HepG2 (cell line): ENCODE data around the gene COX4I2. TPM values are rescaled to one million over a fixed set of nuclear protein-coding genes. Genes with fewer than 3 reads are reported as not detected.

Experiments used
- EEA1 ChIP-seq: sonication (generic); formaldehyde crosslinking; IDR thresholded peaks from 2 replicates; pipeline ENCODE4 v1.5.1; 2020; ENCODE audit warnings: mild to moderate bottlenecking, missing genetic modification reagents, borderline replicate concordance
- FOXC1 ChIP-seq: sonication (generic); formaldehyde crosslinking; IDR thresholded peaks from 2 replicates; pipeline ENCODE4 v1.8.0; 2022; ENCODE audit warnings: mild to moderate bottlenecking, missing genetic modification reagents, borderline replicate concordance
- GTF3A ChIP-seq: sonication (generic); formaldehyde crosslinking; conservative IDR thresholded peaks from 2 replicates; pipeline ENCODE4 v1.4.0; 2020; ENCODE audit warnings: mild to moderate bottlenecking, missing genetic modification reagents
- IRF2 ChIP-seq: IDR thresholded peaks from 2 replicates; pipeline ENCODE4 v1.6.1; 2018; ENCODE audit warnings: missing genetic modification reagents, missing compliant biosample characterization
- MLLT10 ChIP-seq: sonication (generic); formaldehyde crosslinking; IDR thresholded peaks from 2 replicates; pipeline ENCODE4 v1.4.0; 2020; ENCODE audit warnings: missing genetic modification reagents
- NONO ChIP-seq, 2 experiments: fragments of 450-650 bp in 1 of 2; sonication (generic) in 1 of 2; formaldehyde crosslinking in 1 of 2; IDR thresholded peaks in 1 of 2; conservative IDR thresholded peaks in 1 of 2; 2 replicates each; pipeline versions ENCODE4 v1.6.1 to v1.8.0; 2017 to 2022; ENCODE audit warnings: mild to moderate bottlenecking in 1 of 2, missing genetic modification reagents in 1 of 2, moderate library complexity in 1 of 2
- PCBP2 ChIP-seq: fragments of 200-400 bp; formaldehyde crosslinking; optimal IDR thresholded peaks from 2 replicates; pipeline ENCODE3; 2018; ENCODE audit warnings: low read length, low read depth; ENCODE audit not compliant: poor library complexity, severe bottlenecking
- SRSF9 ChIP-seq: fragments of 200-400 bp; formaldehyde crosslinking; IDR thresholded peaks from 2 replicates; pipeline ENCODE4 v1.6.1; 2018; ENCODE audit warnings: borderline replicate concordance, mild to moderate bottlenecking, low read depth, low read length; ENCODE audit not compliant: insufficient read depth, poor library complexity, severe bottlenecking
- TEAD3 ChIP-seq: optimal IDR thresholded peaks from 2 replicates; pipeline ENCODE3; 2016; ENCODE audit warnings: borderline replicate concordance
- ZBTB21 ChIP-seq: sonication (generic); formaldehyde crosslinking; IDR thresholded peaks from 2 replicates; pipeline ENCODE4 v1.4.0; 2020; ENCODE audit warnings: missing genetic modification reagents
- ZNF205 ChIP-seq: IDR thresholded peaks from 2 replicates; pipeline ENCODE4 v1.6.1; 2018; ENCODE audit warnings: missing biosample characterization, missing genetic modification reagents
- ZNF235 ChIP-seq: sonication (generic); formaldehyde crosslinking; IDR thresholded peaks from 2 replicates; pipeline ENCODE4 v1.8.1; 2023; ENCODE audit warnings: mild to moderate bottlenecking, missing genetic modification reagents, borderline replicate concordance
- ZNF737 ChIP-seq: sonication (generic); formaldehyde crosslinking; IDR thresholded peaks from 2 replicates; pipeline ENCODE4 v1.5.0; 2020; ENCODE audit warnings: missing genetic modification reagents, mild to moderate bottlenecking, borderline replicate concordance
- ZSCAN21 ChIP-seq: sonication (generic); formaldehyde crosslinking; IDR thresholded peaks from 2 replicates; pipeline ENCODE4 v1.8.0; 2022; ENCODE audit warnings: mild to moderate bottlenecking, missing genetic modification reagents, moderate library complexity, borderline replicate concordance
- polyA plus RNA-seq, 8 experiments: library from polyadenylated mRNA; depleted of rRNA in 3 of 8; stranded (reverse) in 7 of 8; unstranded in 1 of 8; fragments of >200 nt; fragmentation: Illumina TruSeq in 4 of 8; extraction: Trizol in 4 of 8; gene quantifications; 2 replicates each; pipeline versions ENCODE4 v1.2.1 to v1.2.3, GENCODE V29; 2011 to 2016; ENCODE audit warnings: low read depth in 4 of 8, missing spikeins in 1 of 8, mixed read lengths in 1 of 8; ENCODE audit not compliant: insufficient read depth in 1 of 8
- total RNA-seq, 5 experiments: library from RNA; depleted of rRNA; stranded (reverse); fragments of >200 nt; fragmentation: Illumina TruSeq; extraction: Trizol; gene quantifications; 2 replicates each; pipeline ENCODE4 v1.2.3, GENCODE V29; 2016; ENCODE audit warnings: low read depth in 1 of 5
- TF ChIP-seq, protein P1 (sequence below): sonication (generic); formaldehyde crosslinking; IDR thresholded peaks from 2 replicates; pipeline ENCODE4 v1.4.0; 2020; ENCODE audit warnings: missing genetic modification reagents, borderline replicate concordance
- TF ChIP-seq, protein P2 (sequence below): sonication (generic); formaldehyde crosslinking; IDR thresholded peaks from 2 replicates; pipeline ENCODE4 v1.5.0; 2020; ENCODE audit warnings: missing genetic modification reagents, mild to moderate bottlenecking, borderline replicate concordance
- TF ChIP-seq, protein P3 (sequence below): IDR thresholded peaks from 2 replicates; pipeline ENCODE4 v1.6.1; 2018; ENCODE audit warnings: missing genetic modification reagents
- TF ChIP-seq, protein P4 (sequence below): sonication (generic); formaldehyde crosslinking; IDR thresholded peaks from 2 replicates; pipeline ENCODE4 v1.8.0; 2022; ENCODE audit warnings: mild to moderate bottlenecking, missing genetic modification reagents, borderline replicate concordance
- TF ChIP-seq, protein P5 (sequence below): sonication (generic); formaldehyde crosslinking; IDR thresholded peaks from 2 replicates; pipeline ENCODE4 v1.8.0; 2022; ENCODE audit warnings: mild to moderate bottlenecking, missing genetic modification reagents; ENCODE audit not compliant: insufficient replicate concordance

Gene COX4I2
- total and polyA plus RNA-seq, 2 of the 13 experiments (the other 11 are each of a cell fraction or from before 2014, with no cell fraction given), result 1.1 TPM; not detected in 1

DNA sequence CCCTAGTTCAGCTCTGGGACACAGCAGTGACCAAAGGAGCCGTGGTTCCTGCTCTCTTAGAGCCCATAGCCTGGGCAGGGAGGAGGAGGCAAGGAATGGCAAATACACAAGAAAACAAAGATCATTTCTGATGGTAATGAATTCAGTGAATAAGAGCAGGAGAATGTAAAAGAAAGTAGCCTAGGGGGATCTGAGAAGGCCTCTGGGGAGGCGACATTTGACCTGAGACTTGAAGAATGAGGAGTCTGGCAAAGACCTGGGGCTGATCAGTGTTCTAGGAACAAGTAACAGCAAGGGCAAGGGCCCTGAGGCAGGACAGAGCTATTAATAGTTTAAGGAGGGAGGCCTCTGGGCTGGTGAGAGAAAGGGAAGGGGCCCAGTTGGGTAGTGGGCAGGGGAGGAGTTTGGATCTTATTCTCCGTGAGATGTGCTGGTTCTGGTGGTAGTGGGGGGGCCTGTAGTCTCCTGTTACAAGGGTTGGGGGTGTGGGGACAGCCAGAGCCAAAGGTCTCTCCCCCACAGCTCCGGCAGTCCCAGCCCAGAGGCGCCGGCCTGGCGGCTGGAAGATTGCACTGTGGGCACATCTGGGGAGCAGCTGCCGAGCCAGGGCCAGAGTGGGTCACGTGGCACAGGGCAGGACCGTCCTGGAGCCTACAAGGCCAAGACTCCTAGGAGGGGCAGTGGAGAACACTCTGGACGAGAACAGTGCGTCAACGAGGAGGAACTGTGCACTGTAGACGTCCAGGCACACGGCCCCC is 41.9 kb upstream of the COX4I2 start (continued):
- TF ChIP-seq FOXC1 (CRISPR knock-in tag), result peak; percentile 19; the same call in 1 of the 2 replicates
- TF ChIP-seq ZNF737 (CRISPR knock-in tag), result no peak
- peak; percentile 55 for TF ChIP-seq TEAD3 (CRISPR knock-in tag)
- no peak for TF ChIP-seq PCBP2
- TF ChIP-seq, protein P1, sequence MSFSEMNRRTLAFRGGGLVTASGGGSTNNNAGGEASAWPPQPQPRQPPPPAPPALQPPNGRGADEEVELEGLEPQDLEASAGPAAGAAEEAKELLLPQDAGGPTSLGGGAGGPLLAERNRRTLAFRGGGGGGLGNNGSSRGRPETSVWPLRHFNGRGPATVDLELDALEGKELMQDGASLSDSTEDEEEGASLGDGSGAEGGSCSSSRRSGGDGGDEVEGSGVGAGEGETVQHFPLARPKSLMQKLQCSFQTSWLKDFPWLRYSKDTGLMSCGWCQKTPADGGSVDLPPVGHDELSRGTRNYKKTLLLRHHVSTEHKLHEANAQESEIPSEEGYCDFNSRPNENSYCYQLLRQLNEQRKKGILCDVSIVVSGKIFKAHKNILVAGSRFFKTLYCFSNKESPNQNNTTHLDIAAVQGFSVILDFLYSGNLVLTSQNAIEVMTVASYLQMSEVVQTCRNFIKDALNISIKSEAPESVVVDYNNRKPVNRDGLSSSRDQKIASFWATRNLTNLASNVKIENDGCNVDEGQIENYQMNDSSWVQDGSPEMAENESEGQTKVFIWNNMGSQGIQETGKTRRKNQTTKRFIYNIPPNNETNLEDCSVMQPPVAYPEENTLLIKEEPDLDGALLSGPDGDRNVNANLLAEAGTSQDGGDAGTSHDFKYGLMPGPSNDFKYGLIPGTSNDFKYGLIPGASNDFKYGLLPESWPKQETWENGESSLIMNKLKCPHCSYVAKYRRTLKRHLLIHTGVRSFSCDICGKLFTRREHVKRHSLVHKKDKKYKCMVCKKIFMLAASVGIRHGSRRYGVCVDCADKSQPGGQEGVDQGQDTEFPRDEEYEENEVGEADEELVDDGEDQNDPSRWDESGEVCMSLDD (CRISPR knock-in tag), result peak; percentile 74; the same call in 1 of the 2 replicates
- no peak for TF ChIP-seq NONO (IDR thresholded peaks at IDR 0.05)
- no peak for TF ChIP-seq NONO (CRISPR knock-in tag; conservative IDR thresholded peaks at IDR 0.05)
- peak; percentile 65; the same call in 1 of the 2 replicates for TF ChIP-seq ZSCAN21
- TF ChIP-seq EEA1 (CRISPR knock-in tag), result no peak
- TF ChIP-seq, protein P2, sequence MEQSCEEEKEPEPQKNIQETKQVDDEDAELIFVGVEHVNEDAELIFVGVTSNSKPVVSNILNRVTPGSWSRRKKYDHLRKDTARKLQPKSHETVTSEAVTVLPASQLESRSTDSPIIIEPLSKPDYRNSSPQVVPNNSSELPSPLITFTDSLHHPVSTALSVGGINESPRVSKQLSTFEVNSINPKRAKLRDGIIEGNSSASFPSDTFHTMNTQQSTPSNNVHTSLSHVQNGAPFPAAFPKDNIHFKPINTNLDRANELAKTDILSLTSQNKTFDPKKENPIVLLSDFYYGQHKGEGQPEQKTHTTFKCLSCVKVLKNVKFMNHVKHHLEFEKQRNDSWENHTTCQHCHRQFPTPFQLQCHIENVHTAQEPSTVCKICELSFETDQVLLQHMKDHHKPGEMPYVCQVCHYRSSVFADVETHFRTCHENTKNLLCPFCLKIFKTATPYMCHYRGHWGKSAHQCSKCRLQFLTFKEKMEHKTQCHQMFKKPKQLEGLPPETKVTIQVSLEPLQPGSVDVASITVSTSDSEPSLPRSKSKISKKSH (CRISPR knock-in tag), result peak; percentile 92
- TF ChIP-seq ZBTB21, result no peak; the same call in 1 of the 2 replicates
- TF ChIP-seq ZNF205 (CRISPR knock-in tag), result no peak
- no peak for TF ChIP-seq IRF2
- TF ChIP-seq, protein P3, sequence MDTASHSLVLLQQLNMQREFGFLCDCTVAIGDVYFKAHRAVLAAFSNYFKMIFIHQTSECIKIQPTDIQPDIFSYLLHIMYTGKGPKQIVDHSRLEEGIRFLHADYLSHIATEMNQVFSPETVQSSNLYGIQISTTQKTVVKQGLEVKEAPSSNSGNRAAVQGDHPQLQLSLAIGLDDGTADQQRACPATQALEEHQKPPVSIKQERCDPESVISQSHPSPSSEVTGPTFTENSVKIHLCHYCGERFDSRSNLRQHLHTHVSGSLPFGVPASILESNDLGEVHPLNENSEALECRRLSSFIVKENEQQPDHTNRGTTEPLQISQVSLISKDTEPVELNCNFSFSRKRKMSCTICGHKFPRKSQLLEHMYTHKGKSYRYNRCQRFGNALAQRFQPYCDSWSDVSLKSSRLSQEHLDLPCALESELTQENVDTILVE (CRISPR knock-in tag), result no peak
- no peak for TF ChIP-seq SRSF9
- TF ChIP-seq GTF3A, result 0 out of 2 replicates have a peak, but pooled peaks have one; percentile 26
- TF ChIP-seq, protein P4, sequence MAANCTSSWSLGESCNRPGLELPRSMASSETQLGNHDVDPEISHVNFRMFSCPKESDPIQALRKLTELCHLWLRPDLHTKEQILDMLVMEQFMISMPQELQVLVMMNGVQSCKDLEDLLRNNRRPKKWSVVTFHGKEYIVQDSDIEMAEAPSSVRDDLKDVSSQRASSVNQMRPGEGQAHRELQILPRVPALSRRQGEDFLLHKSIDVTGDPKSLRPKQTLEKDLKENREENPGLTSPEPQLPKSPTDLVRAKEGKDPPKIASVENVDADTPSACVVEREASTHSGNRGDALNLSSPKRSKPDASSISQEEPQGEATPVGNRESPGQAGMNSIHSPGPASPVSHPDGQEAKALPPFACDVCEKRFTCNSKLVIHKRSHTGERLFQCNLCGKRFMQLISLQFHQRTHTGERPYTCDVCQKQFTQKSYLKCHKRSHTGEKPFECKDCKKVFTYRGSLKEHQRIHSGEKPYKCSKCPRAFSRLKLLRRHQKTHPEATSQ (CRISPR knock-in tag), result 0 out of 2 replicates have a peak, but pooled peaks have one; percentile 38
- no peak for TF ChIP-seq ZNF235
- TF ChIP-seq MLLT10 (CRISPR knock-in tag), result no peak
- TF ChIP-seq, protein P5, sequence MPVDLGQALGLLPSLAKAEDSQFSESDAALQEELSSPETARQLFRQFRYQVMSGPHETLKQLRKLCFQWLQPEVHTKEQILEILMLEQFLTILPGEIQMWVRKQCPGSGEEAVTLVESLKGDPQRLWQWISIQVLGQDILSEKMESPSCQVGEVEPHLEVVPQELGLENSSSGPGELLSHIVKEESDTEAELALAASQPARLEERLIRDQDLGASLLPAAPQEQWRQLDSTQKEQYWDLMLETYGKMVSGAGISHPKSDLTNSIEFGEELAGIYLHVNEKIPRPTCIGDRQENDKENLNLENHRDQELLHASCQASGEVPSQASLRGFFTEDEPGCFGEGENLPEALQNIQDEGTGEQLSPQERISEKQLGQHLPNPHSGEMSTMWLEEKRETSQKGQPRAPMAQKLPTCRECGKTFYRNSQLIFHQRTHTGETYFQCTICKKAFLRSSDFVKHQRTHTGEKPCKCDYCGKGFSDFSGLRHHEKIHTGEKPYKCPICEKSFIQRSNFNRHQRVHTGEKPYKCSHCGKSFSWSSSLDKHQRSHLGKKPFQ (CRISPR knock-in tag), result no peak
